Measurements from ENCODE around the gene AGPAT2. TPM values are rescaled to one million over a fixed set of nuclear protein-coding genes. Genes with fewer than 3 reads are reported as not detected.

AGPAT2 gene
- total and polyA plus RNA-seq, 2 of the 4 experiments (the other 2 are of a cell fraction), result 16.1 to 39.5 TPM

DNA sequence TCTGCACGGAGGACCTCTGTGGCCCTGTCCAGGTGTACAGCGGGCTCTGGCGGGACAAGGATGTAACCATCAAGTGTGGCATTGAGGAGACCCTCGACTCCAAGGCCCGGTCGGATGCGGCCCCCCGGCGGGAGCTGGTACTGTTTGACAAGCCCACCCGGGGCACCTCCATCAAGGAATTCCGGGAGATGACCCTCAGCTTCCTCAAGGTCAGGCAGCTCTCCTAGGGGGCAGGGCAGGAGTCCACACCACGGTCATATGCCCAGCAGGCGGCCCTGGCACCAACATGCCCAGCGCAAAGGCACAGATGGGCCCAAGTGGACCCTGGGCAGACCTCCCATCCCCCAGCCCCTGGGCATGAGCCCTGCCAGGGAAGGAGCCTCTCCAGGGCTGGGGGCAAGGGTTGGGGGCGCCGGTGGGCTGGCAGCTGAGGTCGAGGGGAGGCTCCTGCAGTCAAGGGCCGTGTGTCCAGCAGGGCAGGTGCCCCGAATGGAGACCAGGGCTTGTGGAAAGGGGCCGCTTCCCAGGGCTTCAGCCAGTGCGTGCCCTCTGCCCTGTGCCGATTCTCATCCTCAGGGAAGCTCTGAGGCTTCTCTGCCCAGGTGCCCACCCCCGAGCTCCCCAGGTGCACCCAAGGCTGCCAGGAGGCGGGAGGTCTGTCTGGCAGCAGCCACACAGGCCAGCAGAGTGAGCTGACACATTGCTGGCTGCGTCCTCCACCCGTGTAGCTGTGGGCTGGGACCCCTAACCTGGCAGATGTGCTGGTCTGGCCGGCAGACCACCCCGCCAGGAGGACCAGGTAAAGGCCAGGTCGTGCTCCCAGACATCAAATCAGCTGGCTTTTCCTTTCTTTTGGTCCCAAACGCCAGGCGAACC lies 35.1 kb upstream of the AGPAT2 start:
- Histone ChIP-seq H3K27me3 (ENCODE audit: control insufficient read depth, insufficient read depth, low read length) (no peaks in the 10 kb centered on the region), H2AFZ (replicated peaks; ENCODE audit: low read length, poor library complexity) (no peak overlapping the region), H4K91ac (ENCODE audit: insufficient read depth, low read depth, low read length) (no peak overlapping the region), H3K4ac (ENCODE audit: low read depth, low read length) (no peak overlapping the region), H4K20me1 (ENCODE audit: insufficient read depth, low read length) (peaks cover 75% of the 10 kb centered on the region), H3K79me1 (ENCODE audit: low read depth in 1 of 2, low read length in 2 of 2) (peaks cover 11 to 45% of the 10 kb centered on the region in 2 experiments), H2BK5ac (ENCODE audit: low read depth, low read length, poor library complexity, severe bottlenecking) (no peak overlapping the region), H2AK9ac (replicated peaks; ENCODE audit: low read depth, low read length, poor library complexity) (peak overlapping the region; percentile 42), H2AK5ac (ENCODE audit: low read depth, low read length) (no peak overlapping the region), H3K4me3 (ENCODE audit: insufficient read depth, low read depth, low read length) (no peak overlapping the region), H3K9ac (ENCODE audit: low read depth, low read length) (no peak overlapping the region), H2BK20ac (ENCODE audit: low read depth, low read length) (no peak overlapping the region), H3K27ac (ENCODE audit: insufficient read depth, low read length) (no peak overlapping the region), H3K4me1 (ENCODE audit: control insufficient read depth, insufficient read depth, low read length) (peaks cover 21% of the 10 kb centered on the region), H2BK120ac (ENCODE audit: low read depth, low read length) (no peak overlapping the region), H3K4me2 (ENCODE audit: low read depth, low read length) (no peak overlapping the region), H3K9me3 (ENCODE audit: control insufficient read depth, insufficient read depth, low read length) (no peaks in the 10 kb centered on the region), H3K18ac (ENCODE audit: low read depth, low read length) (no peak overlapping the region), H4K8ac (ENCODE audit: low read depth in 2 of 2, low read length in 2 of 2) (no peak overlapping the region), H4K5ac (ENCODE audit: low read depth, low read length) (no peak overlapping the region), H3K56ac (ENCODE audit: extremely low read depth, insufficient read depth, low read length) (no peak overlapping the region), H3K14ac (replicated peaks; ENCODE audit: low read depth, low read length) (no peak overlapping the region), H2BK15ac (ENCODE audit: low read depth, low read length) (no peak overlapping the region), H3K9me1 (ENCODE audit: insufficient read depth, low read length) (peaks cover 19% of the 10 kb centered on the region), H3K23ac (ENCODE audit: low read depth, low read length) (no peak overlapping the region), H3K36me3 (ENCODE audit: control insufficient read depth, insufficient read depth, low read length) (peaks cover 51% of the 10 kb centered on the region)
- ChIA-PET POLR2A (ENCODE audit: unreplicated experiment) (no interaction called here), CTCF (no interaction called here)
- no peak for DNase-seq
- no TSS peak for BruUV-seq (replicated peaks)
- dilution Hi-C loops (cut with HindIII; ENCODE audit: low sequenced_read_pairs, unreplicated experiment) (no loop called here), in situ Hi-C loops (cut with MboI; ENCODE audit: low sequenced_read_pairs) (no loop called here), intact Hi-C loops (cut with micrococcal nuclease) (no loop called here)
- TF ChIP-seq, protein P1, sequence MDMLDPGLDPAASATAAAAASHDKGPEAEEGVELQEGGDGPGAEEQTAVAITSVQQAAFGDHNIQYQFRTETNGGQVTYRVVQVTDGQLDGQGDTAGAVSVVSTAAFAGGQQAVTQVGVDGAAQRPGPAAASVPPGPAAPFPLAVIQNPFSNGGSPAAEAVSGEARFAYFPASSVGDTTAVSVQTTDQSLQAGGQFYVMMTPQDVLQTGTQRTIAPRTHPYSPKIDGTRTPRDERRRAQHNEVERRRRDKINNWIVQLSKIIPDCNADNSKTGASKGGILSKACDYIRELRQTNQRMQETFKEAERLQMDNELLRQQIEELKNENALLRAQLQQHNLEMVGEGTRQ (IDR thresholded peaks at IDR 0.05; ENCODE audit: low read depth, low read length), result no peak
- TF ChIP-seq FOS (IDR thresholded peaks at IDR 0.05; ENCODE audit: low read depth, low read length) (no peak), SMC3 (IDR thresholded peaks at IDR 0.05; ENCODE audit: low read depth, low read length) (no peak), RCOR1 (IDR thresholded peaks at IDR 0.05; ENCODE audit: insufficient replicate concordance, low read length) (no peak), POLR2A (IDR thresholded peaks at IDR 0.05; ENCODE audit: low read depth, low read length) (no peak), RFX5 (IDR thresholded peaks at IDR 0.05; ENCODE audit: low read depth, low read length) (no peak), MAFK (IDR thresholded peaks at IDR 0.05; ENCODE audit: low read depth, low read length) (no peak), MAZ (IDR thresholded peaks at IDR 0.05; ENCODE audit: borderline replicate concordance, low read depth, low read length) (no peak), NFE2L2 (IDR thresholded peaks at IDR 0.05; ENCODE audit: low read depth, low read length) (no peak)
- TF ChIP-seq, protein P2, sequence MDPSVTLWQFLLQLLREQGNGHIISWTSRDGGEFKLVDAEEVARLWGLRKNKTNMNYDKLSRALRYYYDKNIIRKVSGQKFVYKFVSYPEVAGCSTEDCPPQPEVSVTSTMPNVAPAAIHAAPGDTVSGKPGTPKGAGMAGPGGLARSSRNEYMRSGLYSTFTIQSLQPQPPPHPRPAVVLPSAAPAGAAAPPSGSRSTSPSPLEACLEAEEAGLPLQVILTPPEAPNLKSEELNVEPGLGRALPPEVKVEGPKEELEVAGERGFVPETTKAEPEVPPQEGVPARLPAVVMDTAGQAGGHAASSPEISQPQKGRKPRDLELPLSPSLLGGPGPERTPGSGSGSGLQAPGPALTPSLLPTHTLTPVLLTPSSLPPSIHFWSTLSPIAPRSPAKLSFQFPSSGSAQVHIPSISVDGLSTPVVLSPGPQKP (IDR thresholded peaks at IDR 0.05; ENCODE audit: borderline replicate concordance, low read depth, low read length), result no peak
- 90% methylated on average over 11 of the region's 31 CpGs; no CpG with 5 or more reads in 1 of the 2 experiments for WGBS, 2 experiments (ENCODE audit: extremely low coverage in 2 of 2, insufficient read length in 1 of 2)
- ATAC-seq (ENCODE audit: low read depth), result no peak

Measured in IMR-90 (cell line).